A673 (cell line): ENCODE measurements around the gene EIF2AK3. TPM values are rescaled to one million over a fixed set of nuclear protein-coding genes. Genes with fewer than 3 reads are reported as not detected.

Source experiments
- BruUV-seq: library from RNA; stranded (reverse); fragments of 400-500 nt; replicated peaks from 2 replicates; lab custom pipeline; 2021; lab: Mats Ljungman, UMichigan
- CTCF ChIA-PET: fragments of 300-600 bp; sonication (Branson Sonifier 250); formaldehyde crosslinking; loops from one replicate; lab custom pipeline; 2022; ENCODE audit warnings: antibody characterized with exemption; lab: Charles Lee
- POLR2A ChIA-PET: fragments of 300-600 bp; sonication (Branson Sonifier 250); formaldehyde crosslinking; loops from one replicate; lab custom pipeline; 2022; ENCODE audit warnings: antibody characterized with exemption; ENCODE audit not compliant: low non-redundant PET; lab: Charles Lee
- DNase-seq: peaks from one replicate; pipeline ENCODE4 v3.0.0-alpha.2; 2015; ENCODE audit warnings: low spot score
- H3K27ac ChIP-seq: fragments of 200-600 bp; sonication (generic); 2 replicates; pipeline ENCODE4 v1.5.1; 2016; ENCODE audit warnings: mixed run types, low read depth, mild to moderate bottlenecking, mixed read lengths, antibody characterized with exemption, low read length; ENCODE audit not compliant: poor library complexity, severe bottlenecking
- H3K27me3 ChIP-seq: fragments of 200-600 bp; sonication (generic); replicated peaks from 2 replicates; pipeline ENCODE4 v1.6.1; 2017; ENCODE audit warnings: mixed run types, low read depth, mild to moderate bottlenecking, mixed read lengths, antibody characterized with exemption, low read length; ENCODE audit not compliant: insufficient read depth, poor library complexity
- H3K36me3 ChIP-seq: fragments of 200-600 bp; sonication (generic); 2 replicates; pipeline ENCODE4 v1.6.1; 2016; ENCODE audit warnings: mixed run types, mild to moderate bottlenecking, mixed read lengths, antibody characterized with exemption, low read length; ENCODE audit not compliant: insufficient read depth, poor library complexity, severe bottlenecking
- H3K4me1 ChIP-seq: fragments of 200-600 bp; sonication (generic); 2 replicates; pipeline ENCODE4 v1.6.1; 2017; ENCODE audit warnings: mixed run types, mild to moderate bottlenecking, mixed read lengths, antibody characterized with exemption, low read length; ENCODE audit not compliant: insufficient read depth, poor library complexity, severe bottlenecking
- H3K4me3 ChIP-seq: fragments of 200-600 bp; sonication (generic); 2 replicates; pipeline ENCODE4 v1.5.1; 2016; ENCODE audit warnings: low read depth, mixed run types, mild to moderate bottlenecking, mixed read lengths, low read length; ENCODE audit not compliant: poor library complexity, severe bottlenecking
- H3K9me3 ChIP-seq: fragments of 200-600 bp; sonication (generic); 2 replicates; pipeline ENCODE4 v1.6.1; 2016; ENCODE audit warnings: mixed run types, low read depth, mild to moderate bottlenecking, mixed read lengths, antibody characterized with exemption, low read length; ENCODE audit not compliant: poor library complexity, severe bottlenecking
- EZH2 ChIP-seq: fragments of 200-600 bp; sonication (generic); IDR thresholded peaks from 2 replicates; pipeline ENCODE4 v1.6.1; 2017; ENCODE audit warnings: borderline replicate concordance, low read depth, mild to moderate bottlenecking, mixed read lengths, antibody characterized with exemption, low read length; ENCODE audit not compliant: poor library complexity, severe bottlenecking
- intact Hi-C: fragments of 100-400 bp; cut with micrococcal nuclease; formaldehyde crosslinking; loops from one replicate; pipeline ENCODE4 v1.10.0; 2022; ENCODE audit not compliant: unreplicated experiment
- total RNA-seq: library from RNA; stranded (reverse); gene quantifications from 2 replicates; pipeline ENCODE4 v1.2.3, GENCODE V29; 2021
- TF ChIP-seq, protein P1 (sequence below): fragments of 300-800, 200-600 bp; sonication (generic); conservative IDR thresholded peaks from 2 replicates; pipeline ENCODE4 v1.5.1; 2017; ENCODE audit warnings: low read depth, mild to moderate bottlenecking, antibody characterized with exemption, low read length, moderate library complexity, mixed read lengths

Gene EIF2AK3
- total RNA-seq, 1 experiment from 2014 or later, result 5.1 TPM

DNA sequence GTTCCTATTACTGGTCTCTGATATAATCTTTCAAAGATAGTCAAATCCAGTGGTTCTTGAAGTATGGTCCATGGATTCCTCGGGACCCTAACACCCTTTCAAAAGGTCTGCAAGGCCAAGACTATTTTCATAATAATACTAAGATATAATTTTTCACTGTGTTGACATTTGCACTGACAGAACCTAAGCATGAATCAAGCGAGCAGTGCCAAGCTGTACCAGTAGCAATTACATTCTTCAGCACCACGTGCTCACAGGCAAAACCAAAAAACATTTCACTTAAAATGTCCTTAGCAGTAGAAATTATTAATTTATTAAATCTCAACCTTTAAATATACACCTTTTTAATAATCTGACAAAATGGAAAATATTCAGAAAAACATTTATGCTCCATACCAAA lies 59.1 kb downstream of the EIF2AK3 start:
- no peak overlapping the region for H3K4me3 ChIP-seq
- no TSS peak for BruUV-seq
- DNase-seq, result no peak
- intact Hi-C loops, result no loop called here
- no peak overlapping the region for H3K27ac ChIP-seq
- no peaks in the 10 kb centered on the region for H3K27me3 ChIP-seq
- TF ChIP-seq EZH2, result no peak
- TF ChIP-seq, protein P1, sequence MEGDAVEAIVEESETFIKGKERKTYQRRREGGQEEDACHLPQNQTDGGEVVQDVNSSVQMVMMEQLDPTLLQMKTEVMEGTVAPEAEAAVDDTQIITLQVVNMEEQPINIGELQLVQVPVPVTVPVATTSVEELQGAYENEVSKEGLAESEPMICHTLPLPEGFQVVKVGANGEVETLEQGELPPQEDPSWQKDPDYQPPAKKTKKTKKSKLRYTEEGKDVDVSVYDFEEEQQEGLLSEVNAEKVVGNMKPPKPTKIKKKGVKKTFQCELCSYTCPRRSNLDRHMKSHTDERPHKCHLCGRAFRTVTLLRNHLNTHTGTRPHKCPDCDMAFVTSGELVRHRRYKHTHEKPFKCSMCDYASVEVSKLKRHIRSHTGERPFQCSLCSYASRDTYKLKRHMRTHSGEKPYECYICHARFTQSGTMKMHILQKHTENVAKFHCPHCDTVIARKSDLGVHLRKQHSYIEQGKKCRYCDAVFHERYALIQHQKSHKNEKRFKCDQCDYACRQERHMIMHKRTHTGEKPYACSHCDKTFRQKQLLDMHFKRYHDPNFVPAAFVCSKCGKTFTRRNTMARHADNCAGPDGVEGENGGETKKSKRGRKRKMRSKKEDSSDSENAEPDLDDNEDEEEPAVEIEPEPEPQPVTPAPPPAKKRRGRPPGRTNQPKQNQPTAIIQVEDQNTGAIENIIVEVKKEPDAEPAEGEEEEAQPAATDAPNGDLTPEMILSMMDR, result no peak
- no peaks in the 10 kb centered on the region for H3K4me1 ChIP-seq
- H3K9me3 ChIP-seq, result no peaks in the 10 kb centered on the region
- no peaks in the 10 kb centered on the region for H3K36me3 ChIP-seq
- ChIA-PET CTCF (no interaction called here), POLR2A (no interaction called here)

DNA sequence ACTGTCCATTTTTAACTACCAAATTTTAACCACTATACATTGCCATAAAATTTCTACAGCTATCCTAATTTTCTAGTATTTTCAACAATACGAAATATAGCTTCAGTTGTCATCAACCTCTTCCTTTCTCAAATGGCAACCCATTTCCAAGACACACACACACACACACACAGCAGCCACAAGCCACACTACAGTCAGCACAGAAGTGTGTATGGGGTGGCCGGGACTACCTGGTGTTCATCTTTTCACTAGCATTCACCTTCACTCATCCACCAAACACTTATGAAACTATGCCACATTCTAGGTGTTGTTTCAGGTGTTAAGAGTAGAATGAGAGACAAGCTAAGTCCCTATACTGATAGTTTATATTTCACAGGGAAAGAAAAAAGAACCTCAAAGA lies 62.9 kb downstream of the EIF2AK3 start:
- no peak overlapping the region for H3K27ac ChIP-seq
- no peak overlapping the region for H3K4me3 ChIP-seq
- BruUV-seq, result no TSS peak
- H3K36me3 ChIP-seq, result no peaks in the 10 kb centered on the region
- no peaks in the 10 kb centered on the region for H3K9me3 ChIP-seq
- H3K4me1 ChIP-seq, result no peaks in the 10 kb centered on the region
- intact Hi-C loops, result no loop called here
- CTCF ChIA-PET, result no interaction called here
- POLR2A ChIA-PET, result no interaction called here
- no peak for DNase-seq
- no peaks in the 10 kb centered on the region for H3K27me3 ChIP-seq
- TF ChIP-seq EZH2, result no peak
- TF ChIP-seq, protein P1, result no peak

DNA sequence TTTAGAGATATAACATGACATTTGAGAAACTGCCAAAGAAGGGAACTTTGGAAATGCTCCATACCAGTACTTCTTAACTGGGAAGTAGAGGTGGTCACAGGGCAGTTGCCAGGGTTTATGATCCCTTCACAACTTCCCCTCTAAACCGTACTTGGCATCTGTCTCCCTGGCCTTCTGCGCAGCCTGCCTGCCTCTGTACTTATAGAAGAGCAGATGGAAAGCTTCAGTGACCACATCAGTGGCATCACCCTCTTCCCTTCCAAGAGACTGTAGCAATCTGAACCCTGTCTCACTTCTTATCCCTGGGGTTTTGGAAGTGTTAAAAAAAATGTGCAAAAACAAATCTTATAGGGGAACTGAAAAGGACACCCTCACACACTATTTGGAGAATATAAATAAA lies 64.1 kb downstream of the EIF2AK3 start:
- H3K27me3 ChIP-seq, result no peaks in the 10 kb centered on the region
- CTCF ChIA-PET, result no interaction called here
- no peak overlapping the region for H3K27ac ChIP-seq
- intact Hi-C loops, result no loop called here
- H3K4me3 ChIP-seq, result no peak overlapping the region
- no peak for DNase-seq
- no peak for TF ChIP-seq EZH2
- no peaks in the 10 kb centered on the region for H3K36me3 ChIP-seq
- POLR2A ChIA-PET, result no interaction called here
- H3K4me1 ChIP-seq, result no peaks in the 10 kb centered on the region
- H3K9me3 ChIP-seq, result no peaks in the 10 kb centered on the region
- BruUV-seq, result no TSS peak

GRCh38 chr2:88561646-88562388 lies 65.4 kb downstream of the EIF2AK3 start:
- Histone ChIP-seq H3K27me3 (no peaks in the 10 kb centered on the region), H3K9me3 (no peaks in the 10 kb centered on the region), H3K4me1 (no peaks in the 10 kb centered on the region), H3K36me3 (no peaks in the 10 kb centered on the region), H3K4me3 (no peak overlapping the region), H3K27ac (no peak overlapping the region)
- POLR2A ChIA-PET, result no interaction called here
- no TSS peak for BruUV-seq
- TF ChIP-seq, protein P1, result no peak
- no peak for TF ChIP-seq EZH2
- DNase-seq, result no peak
- CTCF ChIA-PET, result no interaction called here
- intact Hi-C loops, result no loop called here
